ENCODE data around the gene DSCAML1.

The DSCAML1 gene

DNA sequence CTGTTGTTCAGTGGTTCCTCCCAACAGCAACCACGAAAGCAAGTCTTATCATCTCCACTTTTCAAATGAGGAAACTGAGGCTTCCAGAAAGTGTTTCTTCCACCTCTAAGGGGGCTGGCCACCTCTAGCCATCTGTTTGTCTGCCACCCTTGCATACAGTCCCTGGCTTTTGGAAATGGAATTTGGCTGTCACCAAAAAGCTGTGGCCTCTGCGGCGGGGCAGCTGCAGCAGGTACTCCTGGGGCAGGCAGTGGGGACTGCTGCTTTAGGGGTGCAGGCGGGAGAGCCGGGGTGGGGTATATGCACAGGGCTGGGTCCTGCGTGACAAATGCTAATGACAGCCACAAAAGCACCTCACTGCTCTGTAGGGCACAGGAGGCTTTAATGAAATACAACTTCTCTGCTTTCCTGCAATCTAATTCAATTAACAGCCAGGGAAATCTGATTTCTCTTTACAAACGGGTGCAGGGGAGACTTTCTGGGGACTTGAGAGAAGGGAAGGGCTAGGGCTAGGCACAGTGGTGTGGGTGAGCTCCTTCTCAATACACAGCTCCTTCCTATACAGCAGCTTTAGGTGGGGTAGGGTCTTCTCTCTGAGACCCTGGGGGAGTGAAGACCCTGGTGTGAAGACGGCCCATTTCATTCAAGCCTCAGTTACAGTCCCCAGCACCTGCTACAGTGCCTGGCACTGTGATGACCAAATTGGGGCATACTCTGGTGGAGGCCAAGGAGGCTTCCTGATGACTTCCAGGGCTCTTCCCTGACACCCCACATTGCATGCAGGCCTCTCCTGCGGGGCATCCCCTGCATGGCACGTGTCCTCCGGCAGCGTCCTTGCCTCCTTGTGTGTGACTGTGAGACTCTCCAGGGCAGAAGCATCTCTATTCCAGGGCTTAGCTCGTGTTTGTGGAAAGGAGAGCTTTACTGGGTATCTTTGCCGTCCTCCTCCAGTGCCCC, 307.7 kb downstream of the DSCAML1 start:
- DNase-seq (ENCODE audit: low read depth), result no peak

- no peak for DNase-seq (ENCODE audit: low read depth)
Measured at GRCh38 chr11:117486059-117486458, 311.0 kb downstream of the DSCAML1 start.

- DNase-seq (ENCODE audit: low read depth), result no peak
Measured at GRCh38 chr11:117484156-117484555, 312.9 kb downstream of the DSCAML1 start.

GRCh38 chr11:117483372-117483771, 313.6 kb downstream of the DSCAML1 start:
- DNase-seq (ENCODE audit: low read depth), result no peak

- DNase-seq (ENCODE audit: low read depth), result no peak
Measured at GRCh38 chr11:117482881-117483280, 314.1 kb downstream of the DSCAML1 start.

DNA sequence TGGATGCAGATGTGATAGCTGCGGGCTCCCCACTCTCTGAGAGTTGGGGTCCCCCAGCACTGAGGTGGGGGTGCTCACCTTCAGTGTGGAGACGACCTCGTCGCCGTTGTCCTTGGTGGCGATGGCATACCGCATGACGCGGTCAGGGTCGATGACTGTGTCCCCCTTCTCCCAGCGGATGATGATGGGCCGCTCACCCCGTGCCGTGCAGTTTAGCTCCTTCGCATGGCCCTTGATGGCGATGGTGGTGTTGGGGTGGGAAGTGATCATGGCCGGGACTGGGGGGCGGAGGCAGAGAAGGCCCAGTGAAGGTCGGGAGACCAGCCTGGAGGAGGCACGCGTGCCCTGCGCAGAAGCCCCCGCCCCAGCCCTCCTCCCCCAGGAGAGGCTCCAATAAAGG, 315.1 kb downstream of the DSCAML1 start:
- DNase-seq (ENCODE audit: low read depth), result no peak

GRCh38 chr11:117481036-117481435, 316.0 kb downstream of the DSCAML1 start:
- DNase-seq (ENCODE audit: low read depth), result no peak

- DNase-seq (ENCODE audit: low read depth), result no peak
Measured at GRCh38 chr11:117480221-117480620, 316.8 kb downstream of the DSCAML1 start.

- DNase-seq (ENCODE audit: low read depth), result no peak
Measured at GRCh38 chr11:117479372-117479771, 317.6 kb downstream of the DSCAML1 start.

DNA sequence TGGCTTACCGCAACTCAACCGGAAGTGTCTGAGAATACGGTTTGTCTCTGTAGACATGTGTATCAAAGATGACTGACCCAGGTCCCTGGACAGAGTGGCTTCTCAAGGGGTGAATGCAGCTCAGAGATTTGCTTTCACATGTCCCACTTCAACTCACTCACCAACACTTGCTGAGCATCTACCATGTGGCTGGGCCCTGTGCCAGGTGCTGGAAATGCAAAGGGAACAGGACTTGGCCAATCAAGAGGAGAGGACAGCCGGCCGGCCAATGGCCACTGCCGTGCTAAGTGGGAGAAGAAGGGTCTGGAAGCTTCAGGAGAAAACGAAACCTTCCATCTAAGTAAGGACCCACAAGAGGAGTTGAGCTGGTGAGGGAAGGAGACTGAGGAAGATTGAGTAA, 318.1 kb downstream of the DSCAML1 start:
- no peak for DNase-seq (ENCODE audit: low read depth)

DNA sequence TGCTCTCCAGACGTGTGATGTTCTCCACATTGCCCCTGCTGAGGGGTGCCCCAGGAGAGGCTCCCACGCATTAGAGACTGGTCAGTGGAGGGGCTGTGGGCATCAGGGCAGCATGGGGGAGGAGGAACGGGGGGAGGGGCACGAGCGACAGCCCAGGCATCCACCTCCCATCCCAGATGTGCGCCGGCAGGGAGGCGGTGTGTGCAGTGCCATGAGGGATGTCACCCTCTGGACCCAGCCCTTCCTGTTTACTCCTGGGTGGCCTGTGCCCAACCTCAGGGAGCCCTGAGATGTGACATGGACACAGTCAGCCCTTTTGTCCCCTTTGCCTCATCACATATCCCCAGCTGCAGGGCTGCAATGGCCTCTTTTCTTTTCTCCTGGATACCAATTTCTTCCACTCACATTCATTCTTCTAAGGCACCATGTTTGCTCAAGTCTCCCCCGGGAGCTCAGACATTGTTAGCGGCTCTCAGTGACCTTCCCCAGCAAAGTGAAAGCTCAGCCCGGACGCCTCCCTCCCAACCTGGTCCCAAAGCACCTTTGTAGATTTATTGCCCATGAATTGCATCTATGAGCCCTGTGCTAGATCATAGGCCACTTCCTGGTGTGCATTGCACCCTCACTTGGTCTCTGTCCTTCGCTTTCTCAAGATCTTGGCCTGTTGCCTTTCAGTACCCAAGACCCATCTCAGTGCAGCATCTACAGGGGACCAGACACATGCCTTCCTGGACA, 318.7 kb downstream of the DSCAML1 start:
- DNase-seq (ENCODE audit: low read depth), result no peak

DNA sequence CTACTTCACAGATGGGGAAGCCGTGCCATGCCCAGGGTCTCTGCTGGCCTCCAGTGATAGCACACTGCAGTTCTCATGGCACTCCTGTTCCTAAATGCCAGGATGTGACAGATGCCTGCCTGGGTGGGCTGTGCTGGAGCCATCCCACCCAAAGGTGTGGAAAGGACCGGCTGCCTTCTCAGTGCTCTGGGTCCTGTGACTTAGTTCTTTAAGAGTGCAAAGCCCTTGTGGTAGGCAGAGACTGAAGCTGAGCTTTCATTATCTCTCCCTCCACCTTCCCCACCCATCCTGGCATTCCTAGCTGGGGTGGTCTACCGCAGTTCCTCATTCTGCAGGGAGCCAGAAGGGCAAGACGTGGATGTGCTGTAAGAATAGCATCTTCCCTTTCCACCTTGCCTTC, 319.3 kb downstream of the DSCAML1 start:
- DNase-seq (ENCODE audit: low read depth), result no peak

DNA sequence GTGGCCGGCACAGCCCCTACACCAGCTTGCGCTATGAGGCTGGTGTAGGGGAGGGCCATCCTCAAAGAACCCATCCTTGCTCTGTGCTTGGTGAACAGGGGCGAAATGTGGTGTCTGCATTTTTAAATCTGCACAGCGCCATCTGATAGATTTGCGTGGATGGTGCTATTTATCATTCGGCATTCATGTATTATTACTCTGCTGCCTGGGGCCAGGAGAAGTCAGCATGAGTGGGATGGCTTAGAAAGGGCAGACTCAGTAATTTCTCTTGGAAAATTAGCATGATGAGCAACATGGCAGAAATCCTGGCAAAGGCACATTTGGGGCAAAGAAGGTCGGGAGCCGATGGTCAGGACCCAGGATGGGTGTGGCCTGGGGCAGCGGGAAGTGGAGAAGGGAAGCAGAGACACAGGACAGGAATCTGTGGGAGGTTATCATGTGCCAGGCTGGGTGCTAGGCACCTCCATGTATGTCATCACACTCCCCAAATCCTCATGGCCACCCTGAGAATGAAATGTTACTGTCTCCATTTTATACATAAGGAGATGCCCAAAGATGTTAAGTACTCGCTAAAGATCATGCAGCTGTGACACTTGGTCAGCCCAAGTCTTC, 320.4 kb downstream of the DSCAML1 start:
- no peak for DNase-seq (ENCODE audit: low read depth)

- DNase-seq (ENCODE audit: low read depth), result no peak
Measured at GRCh38 chr11:117475716-117476530, 321.1 kb downstream of the DSCAML1 start.

DNA sequence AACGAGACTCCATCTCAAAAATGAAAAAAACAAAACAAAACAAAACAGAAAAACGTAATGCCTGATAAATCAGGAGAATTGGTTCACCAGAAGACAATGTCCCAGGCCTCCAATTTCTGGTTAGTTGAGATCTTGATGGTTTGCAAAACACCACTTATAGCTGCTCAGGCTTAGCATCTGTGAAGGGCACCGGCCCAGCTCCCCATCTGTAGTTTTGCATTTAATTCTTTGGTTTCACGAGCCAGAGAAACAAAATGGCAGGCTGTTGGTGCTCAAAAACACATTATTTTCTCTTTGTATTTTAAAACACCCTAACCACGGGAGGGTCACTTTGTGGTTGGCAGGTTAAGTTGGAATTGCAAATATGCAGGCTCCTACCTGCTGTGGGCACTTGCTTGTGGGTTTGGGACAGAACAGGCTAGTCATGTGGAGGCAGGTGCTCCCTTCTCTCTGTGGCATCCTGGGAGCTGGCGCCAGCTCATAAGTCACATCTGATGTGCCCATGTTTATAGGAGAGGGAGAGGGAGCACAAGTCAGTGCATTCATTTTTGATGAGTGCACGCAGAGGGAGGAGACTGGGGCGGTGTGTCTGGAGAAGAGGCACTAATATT, 323.4 kb downstream of the DSCAML1 start:
- DNase-seq (ENCODE audit: low read depth), result no peak

DNA sequence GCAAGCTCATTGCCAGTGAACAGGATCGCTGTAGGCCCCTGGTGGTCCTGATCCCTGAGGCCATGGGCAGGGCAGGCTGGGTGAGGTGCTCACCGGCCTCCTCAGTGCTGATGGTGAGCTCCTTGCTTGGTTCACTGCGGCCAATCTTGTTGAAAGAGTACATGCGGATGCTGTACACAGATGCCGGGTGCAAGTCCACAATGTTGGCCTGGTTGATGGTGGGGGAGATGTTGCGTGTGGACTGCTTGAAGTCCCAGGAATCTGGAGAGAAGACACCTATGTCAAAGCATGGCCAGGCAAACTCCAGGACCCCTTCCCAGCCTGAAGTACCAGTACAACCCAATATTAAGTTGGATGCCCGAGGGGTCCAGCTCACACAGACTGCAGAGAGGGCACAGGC, 325.2 kb downstream of the DSCAML1 start:
- DNase-seq (ENCODE audit: low read depth), result no peak

- DNase-seq (ENCODE audit: low read depth), result no peak
Measured at GRCh38 chr11:117470576-117470975, 326.4 kb downstream of the DSCAML1 start.

DNA sequence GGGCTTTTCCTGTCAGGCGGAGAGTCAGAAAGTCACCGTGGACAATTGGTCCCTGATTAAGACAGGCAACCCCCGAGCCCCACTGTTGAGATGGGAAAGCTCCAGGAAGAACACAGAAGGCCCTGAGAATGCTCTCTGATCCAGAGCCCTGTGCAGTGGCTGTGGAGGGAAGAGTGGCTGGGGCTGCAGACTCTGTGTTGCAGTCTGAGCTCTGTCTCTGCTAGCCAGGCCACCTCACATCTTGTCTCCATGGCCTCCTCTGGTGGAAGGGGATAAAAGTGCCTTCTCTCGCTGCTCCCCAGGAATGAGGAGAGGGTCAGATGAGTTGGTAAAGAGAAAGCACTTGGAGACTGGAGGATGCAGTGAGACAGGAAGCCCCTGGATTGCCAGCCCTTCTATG, 328.1 kb downstream of the DSCAML1 start:
- no peak for DNase-seq (ENCODE audit: low read depth)

DNA sequence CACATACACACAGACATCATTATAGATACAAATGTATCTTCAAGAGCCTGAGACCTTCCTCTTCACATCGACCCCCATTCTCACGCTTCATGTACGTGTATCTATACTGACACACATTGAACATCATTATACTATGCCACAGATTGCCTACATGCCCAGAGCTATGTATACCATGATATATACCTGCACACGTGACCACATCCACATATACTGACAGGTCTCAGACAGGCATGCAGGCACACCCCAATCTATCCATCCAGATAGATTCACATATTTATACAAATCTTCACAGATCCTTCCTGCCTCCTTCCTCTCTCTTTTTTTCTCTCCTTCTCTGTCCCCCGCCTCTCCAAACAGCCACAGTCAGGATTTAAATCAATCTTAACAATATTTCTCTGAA, 329.2 kb downstream of the DSCAML1 start:
- no peak for DNase-seq (ENCODE audit: low read depth)

DNA sequence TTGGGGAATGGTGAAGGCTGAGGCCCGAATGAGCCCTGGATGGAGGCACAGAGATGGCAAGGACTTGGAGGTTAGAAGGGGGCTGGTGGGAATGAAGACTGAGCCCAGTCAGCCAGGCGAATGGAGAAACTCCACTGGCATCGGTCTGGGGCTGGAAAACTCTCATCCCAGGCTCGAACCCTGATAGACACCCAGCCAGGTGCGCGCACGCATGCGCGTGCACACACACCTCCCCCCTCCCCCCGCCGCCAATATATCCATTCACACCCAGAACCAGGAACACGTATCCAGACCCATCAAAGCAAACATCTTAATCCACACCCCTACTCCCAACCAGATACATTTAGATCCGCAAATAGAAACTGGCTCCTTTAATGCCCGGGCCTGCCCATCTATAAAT, 330.1 kb downstream of the DSCAML1 start:
- DNase-seq (ENCODE audit: low read depth), result no peak

DNA sequence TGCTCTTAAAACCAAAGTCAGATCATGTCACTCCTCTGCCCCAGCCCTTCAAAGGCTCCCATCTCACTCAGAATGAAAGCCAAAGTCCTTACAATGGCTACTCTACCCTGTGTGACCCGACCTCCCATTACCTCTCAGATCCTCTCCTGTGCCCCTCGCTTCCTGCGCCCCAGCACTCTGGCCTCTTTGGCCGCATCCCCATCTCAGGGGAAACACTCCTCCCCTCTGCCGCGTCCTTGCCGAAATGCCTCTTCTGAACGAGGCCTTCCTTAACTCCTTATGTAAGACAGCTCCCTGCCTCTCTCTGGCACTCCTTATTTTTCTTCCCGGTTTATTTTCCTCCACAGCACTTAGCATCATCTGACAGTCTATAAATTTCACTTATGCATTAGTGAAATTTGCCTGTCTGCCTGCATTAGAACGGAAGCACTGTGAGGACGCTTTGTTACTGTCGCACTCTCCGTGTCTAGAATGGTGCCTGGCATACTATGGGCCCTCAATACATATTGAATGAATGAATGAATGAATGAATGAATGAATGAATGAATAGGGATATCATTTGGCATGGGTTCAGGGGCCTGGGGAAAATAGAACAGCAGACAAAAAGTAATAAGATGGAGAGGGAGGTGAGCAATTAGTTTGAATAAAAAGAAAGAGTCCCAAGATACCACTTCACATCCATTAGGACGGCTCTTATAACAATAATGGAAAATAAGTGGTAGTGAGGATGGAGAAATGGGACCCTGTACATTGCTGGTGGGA, 331.6 kb downstream of the DSCAML1 start:
- no peak for DNase-seq (ENCODE audit: low read depth)
